ENCODE results near the gene CD93.

The CD93 gene

DNA sequence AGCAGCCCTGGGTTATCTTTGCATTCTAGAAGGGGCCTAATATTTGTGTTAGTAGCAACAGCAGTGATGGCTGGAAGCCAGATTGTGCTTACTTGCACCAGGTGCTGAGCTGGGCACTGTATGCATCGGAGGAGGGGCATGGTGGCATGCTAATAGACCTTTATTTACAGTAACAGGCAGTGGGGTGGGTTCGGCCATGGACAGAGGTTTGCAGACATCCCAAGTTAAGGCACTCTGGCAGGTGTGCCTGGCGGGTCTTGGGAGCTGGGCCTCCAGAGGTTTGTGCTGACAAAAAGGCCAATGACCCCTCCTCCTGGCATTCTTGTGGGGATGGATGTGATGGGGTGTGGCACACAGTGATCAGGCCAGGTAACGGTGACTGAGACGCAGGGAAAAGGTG, 39.0 kb upstream of the CD93 start:
- H3K4me3 ChIP-seq (replicated peaks; ENCODE audit: low read depth, low read length) = no peak overlapping the region
- TF ChIP-seq, protein P1, sequence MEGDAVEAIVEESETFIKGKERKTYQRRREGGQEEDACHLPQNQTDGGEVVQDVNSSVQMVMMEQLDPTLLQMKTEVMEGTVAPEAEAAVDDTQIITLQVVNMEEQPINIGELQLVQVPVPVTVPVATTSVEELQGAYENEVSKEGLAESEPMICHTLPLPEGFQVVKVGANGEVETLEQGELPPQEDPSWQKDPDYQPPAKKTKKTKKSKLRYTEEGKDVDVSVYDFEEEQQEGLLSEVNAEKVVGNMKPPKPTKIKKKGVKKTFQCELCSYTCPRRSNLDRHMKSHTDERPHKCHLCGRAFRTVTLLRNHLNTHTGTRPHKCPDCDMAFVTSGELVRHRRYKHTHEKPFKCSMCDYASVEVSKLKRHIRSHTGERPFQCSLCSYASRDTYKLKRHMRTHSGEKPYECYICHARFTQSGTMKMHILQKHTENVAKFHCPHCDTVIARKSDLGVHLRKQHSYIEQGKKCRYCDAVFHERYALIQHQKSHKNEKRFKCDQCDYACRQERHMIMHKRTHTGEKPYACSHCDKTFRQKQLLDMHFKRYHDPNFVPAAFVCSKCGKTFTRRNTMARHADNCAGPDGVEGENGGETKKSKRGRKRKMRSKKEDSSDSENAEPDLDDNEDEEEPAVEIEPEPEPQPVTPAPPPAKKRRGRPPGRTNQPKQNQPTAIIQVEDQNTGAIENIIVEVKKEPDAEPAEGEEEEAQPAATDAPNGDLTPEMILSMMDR (IDR thresholded peaks at IDR 0.05; ENCODE audit: low read length, missing control alignments) = no peak
- DNase-seq (ENCODE audit: low read depth) = no peak

DNA sequence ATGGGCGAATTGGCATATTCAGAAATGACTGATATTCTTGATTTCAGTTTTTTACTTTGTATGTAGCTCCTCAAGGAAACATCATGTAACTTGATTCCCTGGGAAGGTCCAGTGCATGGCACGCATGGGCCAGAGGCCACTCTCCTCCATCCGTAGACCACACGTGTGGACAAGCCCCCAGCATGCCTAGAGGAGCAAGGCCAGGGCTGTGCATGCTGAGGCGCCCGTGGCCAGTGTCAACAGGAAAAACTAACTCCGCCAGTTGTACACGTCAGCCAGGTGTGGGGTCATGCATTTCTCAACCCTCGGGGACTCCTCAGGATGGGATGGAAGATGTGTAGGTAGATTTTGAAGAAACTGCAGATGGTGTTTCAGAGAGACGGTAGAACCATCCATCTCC, 37.8 kb upstream of the CD93 start:
- no peak for DNase-seq (ENCODE audit: low read depth)
- H3K4me3 ChIP-seq (replicated peaks; ENCODE audit: low read depth, low read length) = no peak overlapping the region
- TF ChIP-seq, protein P1 (IDR thresholded peaks at IDR 0.05; ENCODE audit: low read length, missing control alignments) = no peak

GRCh38 chr20:23122796-23123655, 36.9 kb upstream of the CD93 start:
- TF ChIP-seq, protein P1 (IDR thresholded peaks at IDR 0.05; ENCODE audit: low read length, missing control alignments) = no peak
- no peak overlapping the region for H3K4me3 ChIP-seq (replicated peaks; ENCODE audit: low read depth, low read length)
- DNase-seq (ENCODE audit: low read depth) = no peak

DNA sequence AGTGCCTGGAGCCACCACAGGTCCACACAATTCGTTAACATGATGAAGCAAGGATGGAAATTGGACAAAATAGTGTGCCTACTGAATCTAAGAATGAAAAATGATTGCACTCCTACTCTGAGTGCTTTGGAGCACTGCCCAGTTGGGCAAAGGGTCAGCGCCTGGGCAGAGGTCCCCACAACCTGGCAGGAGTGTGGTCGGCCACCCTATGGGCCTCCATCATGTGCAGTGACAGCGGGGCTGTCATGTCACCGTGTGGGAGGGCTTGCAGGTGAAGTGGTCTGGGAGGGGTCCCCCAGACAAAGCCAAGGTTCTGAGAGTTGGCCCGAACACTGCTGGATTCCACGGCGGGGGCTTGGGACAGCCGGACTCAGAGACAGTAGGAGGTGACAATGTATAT, 36.2 kb upstream of the CD93 start:
- DNase-seq (ENCODE audit: low read depth) = no peak
- TF ChIP-seq, protein P1 (IDR thresholded peaks at IDR 0.05; ENCODE audit: low read length, missing control alignments) = no peak
- H3K4me3 ChIP-seq (replicated peaks; ENCODE audit: low read depth, low read length) = no peak overlapping the region

GRCh38 chr20:23121751-23122320, 35.7 kb upstream of the CD93 start:
- TF ChIP-seq, protein P1 (IDR thresholded peaks at IDR 0.05; ENCODE audit: low read length, missing control alignments) = no peak
- no peak for DNase-seq (ENCODE audit: low read depth)
- no peak overlapping the region for H3K4me3 ChIP-seq (replicated peaks; ENCODE audit: low read depth, low read length)

GRCh38 chr20:23120936-23121750, 35.0 kb upstream of the CD93 start:
- TF ChIP-seq, protein P1 (IDR thresholded peaks at IDR 0.05; ENCODE audit: low read length, missing control alignments) = no peak
- no peak for DNase-seq (ENCODE audit: low read depth)

More at GRCh38 chr20:23120936-23121750, 35.0 kb upstream of the CD93 start:
- no peak overlapping the region for H3K4me3 ChIP-seq (replicated peaks; ENCODE audit: low read depth, low read length)

Measured in fibroblast of pulmonary artery (primary cell).